22Rv1 (cell line): ENCODE data around the gene SEMA3E.

Experiments
- ZFX ChIP-seq: fragments of 450-650 bp; IDR thresholded peaks from 2 replicates; pipeline ENCODE4 v1.6.1; 2017; ENCODE audit warnings: antibody characterized with exemption, borderline replicate concordance
- TF ChIP-seq, protein P1 (sequence below): fragments of 450-650 bp; IDR thresholded peaks from 2 replicates; pipeline ENCODE4 v1.5.1; 2017; ENCODE audit warnings: mild to moderate bottlenecking

DNA sequence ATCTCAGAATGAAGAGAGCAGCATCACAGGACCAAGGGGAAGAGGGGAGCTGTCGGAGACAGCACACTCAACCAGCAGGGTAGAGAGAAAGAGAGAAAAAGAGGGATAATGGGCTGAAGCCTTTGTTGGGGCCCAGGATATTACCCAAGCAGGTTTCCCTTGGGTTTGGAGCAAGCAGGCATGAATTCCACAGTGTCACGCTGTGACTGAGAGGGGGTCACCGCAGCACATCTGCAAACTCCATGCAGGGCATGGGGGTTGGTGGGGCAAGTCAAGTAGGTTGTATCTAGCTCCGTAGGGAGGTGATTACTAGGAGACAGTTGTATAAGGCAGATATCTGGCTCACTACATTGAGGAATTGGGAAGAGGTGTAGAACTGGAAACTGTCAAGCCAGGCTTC is 42.2 kb upstream of the SEMA3E start:
- TF ChIP-seq, protein P1, sequence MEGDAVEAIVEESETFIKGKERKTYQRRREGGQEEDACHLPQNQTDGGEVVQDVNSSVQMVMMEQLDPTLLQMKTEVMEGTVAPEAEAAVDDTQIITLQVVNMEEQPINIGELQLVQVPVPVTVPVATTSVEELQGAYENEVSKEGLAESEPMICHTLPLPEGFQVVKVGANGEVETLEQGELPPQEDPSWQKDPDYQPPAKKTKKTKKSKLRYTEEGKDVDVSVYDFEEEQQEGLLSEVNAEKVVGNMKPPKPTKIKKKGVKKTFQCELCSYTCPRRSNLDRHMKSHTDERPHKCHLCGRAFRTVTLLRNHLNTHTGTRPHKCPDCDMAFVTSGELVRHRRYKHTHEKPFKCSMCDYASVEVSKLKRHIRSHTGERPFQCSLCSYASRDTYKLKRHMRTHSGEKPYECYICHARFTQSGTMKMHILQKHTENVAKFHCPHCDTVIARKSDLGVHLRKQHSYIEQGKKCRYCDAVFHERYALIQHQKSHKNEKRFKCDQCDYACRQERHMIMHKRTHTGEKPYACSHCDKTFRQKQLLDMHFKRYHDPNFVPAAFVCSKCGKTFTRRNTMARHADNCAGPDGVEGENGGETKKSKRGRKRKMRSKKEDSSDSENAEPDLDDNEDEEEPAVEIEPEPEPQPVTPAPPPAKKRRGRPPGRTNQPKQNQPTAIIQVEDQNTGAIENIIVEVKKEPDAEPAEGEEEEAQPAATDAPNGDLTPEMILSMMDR = no peak
- no peak for TF ChIP-seq ZFX
